ENCODE results near the gene PNO1. TPM values are rescaled to one million over a fixed set of nuclear protein-coding genes. Genes with fewer than 3 reads are reported as not detected.

PNO1 gene
- total and polyA plus RNA-seq, 2 experiments from 2014 or later, result 34.6 to 43.7 TPM

GRCh38 chr2:68182902-68183301 is 25.2 kb downstream of the PNO1 start:
- Histone ChIP-seq H3K4me2 (no peak overlapping the region), H3K27me3 (ENCODE audit: insufficient read depth) (no peaks in the 10 kb centered on the region), H3K9me2 (ENCODE audit: insufficient read depth) (no peaks in the 10 kb centered on the region), H2AFZ (no peak overlapping the region), H4K20me1 (replicated peaks; ENCODE audit: insufficient read depth) (peaks cover 6% of the 10 kb centered on the region), H3F3A (replicated peaks; ENCODE audit: low read depth) (0 out of 2 replicates have a peak, but pooled peaks cover 3% of the 10 kb centered on the region), H3K4me3 (no peak overlapping the region), H3K79me2 (replicated peaks; ENCODE audit: insufficient read depth) (peaks cover 18% of the 10 kb centered on the region), H3K4me1 (ENCODE audit: insufficient read depth) (no peaks in the 10 kb centered on the region), H3K36me3 (ENCODE audit: insufficient read depth) (peaks cover 3% of the 10 kb centered on the region; the same call in 1 of the 2 replicates), H3K27ac (ENCODE audit: low read depth) (no peak overlapping the region)
- H3K36me3 Mint-ChIP-seq (ENCODE audit: low read depth), result peaks cover 32% of the 10 kb centered on the region
- TF ChIP-seq POLR2AphosphoS5 (IDR thresholded peaks at IDR 0.05; ENCODE audit: low read depth) (no peak), ZNF462 (CRISPR knock-in tag; IDR thresholded peaks at IDR 0.05) (no peak), STAT1 (IDR thresholded peaks at IDR 0.05; ENCODE audit: unreplicated experiment) (no peak), ZNF331 (CRISPR knock-in tag; IDR thresholded peaks at IDR 0.05; ENCODE audit: low read depth) (no peak), ZNF114 (CRISPR knock-in tag; IDR thresholded peaks at IDR 0.05) (no peak), JUNB (IDR thresholded peaks at IDR 0.05; ENCODE audit: unreplicated experiment) (no peak), REST (IDR thresholded peaks at IDR 0.05; ENCODE audit: unreplicated experiment) (no peak), NANOG (IDR thresholded peaks at IDR 0.05; ENCODE audit: borderline replicate concordance) (no peak), EZH2phosphoT487 (IDR thresholded peaks at IDR 0.05; ENCODE audit: unreplicated experiment) (no peak), CTCF (conservative IDR thresholded peaks at IDR 0.05; ENCODE audit: low read depth in 2 of 2) (no peak), CREB1 (CRISPR knock-in tag; IDR thresholded peaks at IDR 0.05; ENCODE audit: low read depth) (no peak), EZH2 (IDR thresholded peaks at IDR 0.05; ENCODE audit: low read depth, unreplicated experiment) (no peak), ETS1 (IDR thresholded peaks at IDR 0.05) (no peak)
- no peak overlapping the region for H3K27ac Mint-ChIP-seq
- H3K4me3 Mint-ChIP-seq, result no peak overlapping the region
- H3K27me3 Mint-ChIP-seq (ENCODE audit: insufficient read depth, low read depth, poor library complexity), result peaks cover 5% of the 10 kb centered on the region
- H3K4me1 Mint-ChIP-seq, result peaks cover 6% of the 10 kb centered on the region; the same call in 2 of the 3 replicates
- ATAC-seq (no peak), DNase-seq (ENCODE audit: low spot score) (no peak)
- no peaks in the 10 kb centered on the region; the same call in 2 of the 3 replicates for H3K9me3 Mint-ChIP-seq
